D341Med (cell line): ENCODE results near the gene PHACTR3.
"Not testable (repeated sequence)": the region's sequence is repeated elsewhere in the genome, so short reads cannot be mapped to it uniquely, and the experiment has no call there.

ENCODE experiments used
- DNase-seq: peaks from one replicate; pipeline ENCODE4 v3.0.0; 2012; ENCODE audit warnings: low spot score

The PHACTR3 gene

DNA sequence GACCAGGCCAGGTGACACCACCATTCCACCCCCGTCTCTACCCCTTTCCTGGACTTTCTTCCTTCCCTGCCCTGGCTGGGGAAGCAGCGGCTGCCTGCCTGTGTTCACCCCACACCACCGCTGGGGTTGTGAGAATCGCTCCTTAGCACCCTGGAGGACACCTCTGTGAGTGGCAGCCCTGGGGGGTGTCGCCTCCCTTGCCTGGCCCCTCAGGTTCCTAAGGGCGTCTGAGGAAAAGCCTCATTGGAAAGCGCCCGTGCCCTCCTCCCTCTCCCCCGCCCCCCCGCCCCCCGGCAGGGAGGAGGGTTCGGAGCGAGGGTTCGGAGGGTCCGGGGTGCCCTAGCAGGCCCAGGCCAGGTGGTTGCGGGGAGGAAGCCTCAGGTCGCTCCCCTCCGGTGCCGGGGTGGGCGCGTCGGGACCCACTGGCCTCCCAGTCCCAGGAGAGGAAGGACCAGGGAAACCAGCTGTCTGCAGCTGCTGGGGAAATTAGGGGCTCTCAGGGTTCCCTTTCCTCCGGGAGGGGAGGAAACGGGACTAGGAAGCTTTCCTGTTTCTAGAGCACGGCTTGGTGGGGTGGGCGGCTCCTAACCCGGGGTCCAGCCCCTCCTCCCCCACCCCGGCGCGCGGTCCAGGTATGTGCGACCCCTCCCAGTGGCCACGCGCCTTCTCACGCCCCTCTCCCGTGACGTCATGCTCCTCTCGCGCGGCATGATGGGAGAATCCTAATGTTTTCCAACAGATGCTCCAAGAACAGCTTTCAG, at the start of gene PHACTR3:
Gene PHACTR3, plus strand, starts transcription at position 760 of the 761 bp plus-strand sequence. CDS start 475 bp downstream, outside the sequence.
- no peak for DNase-seq

DNA sequence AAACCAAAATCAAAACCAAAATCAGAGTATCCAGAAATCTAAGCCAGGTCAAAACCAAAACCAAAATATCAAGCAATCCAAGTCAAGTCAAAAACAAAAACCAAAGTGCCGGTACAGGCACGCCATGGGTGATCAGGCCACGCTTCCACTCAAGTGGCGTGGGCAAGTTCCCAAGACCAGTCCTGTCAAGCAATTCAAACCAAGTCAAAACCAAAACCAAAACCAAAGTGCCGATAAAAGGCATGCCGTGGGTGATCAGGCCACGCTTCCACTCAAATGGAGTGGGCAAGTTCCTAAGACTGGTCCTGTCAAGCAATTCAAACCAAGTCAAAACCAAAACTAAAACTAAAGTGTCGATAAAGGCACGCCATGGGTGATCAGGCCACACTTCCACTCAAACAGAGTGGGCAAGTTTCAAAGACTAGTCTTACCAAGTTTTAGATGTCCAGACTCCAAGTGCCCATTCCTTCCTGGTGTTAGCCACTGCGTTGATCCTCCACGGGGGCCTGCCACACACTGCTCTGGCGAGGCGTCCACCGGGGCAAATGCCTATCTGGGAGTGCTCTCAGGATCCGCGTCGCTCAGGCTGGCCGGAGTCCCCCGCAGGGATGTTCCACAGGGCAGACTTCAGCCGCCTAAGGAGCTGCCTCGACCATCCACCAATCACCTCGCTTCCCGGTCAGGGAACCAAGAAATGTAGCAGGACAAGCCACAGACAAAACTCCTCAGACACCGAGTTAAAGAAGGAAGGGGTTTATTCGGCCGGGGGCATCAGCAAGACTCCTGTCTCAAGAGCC, 46.4 kb upstream of the PHACTR3 start:
- DNase-seq, result not testable (repeated sequence)

DNA sequence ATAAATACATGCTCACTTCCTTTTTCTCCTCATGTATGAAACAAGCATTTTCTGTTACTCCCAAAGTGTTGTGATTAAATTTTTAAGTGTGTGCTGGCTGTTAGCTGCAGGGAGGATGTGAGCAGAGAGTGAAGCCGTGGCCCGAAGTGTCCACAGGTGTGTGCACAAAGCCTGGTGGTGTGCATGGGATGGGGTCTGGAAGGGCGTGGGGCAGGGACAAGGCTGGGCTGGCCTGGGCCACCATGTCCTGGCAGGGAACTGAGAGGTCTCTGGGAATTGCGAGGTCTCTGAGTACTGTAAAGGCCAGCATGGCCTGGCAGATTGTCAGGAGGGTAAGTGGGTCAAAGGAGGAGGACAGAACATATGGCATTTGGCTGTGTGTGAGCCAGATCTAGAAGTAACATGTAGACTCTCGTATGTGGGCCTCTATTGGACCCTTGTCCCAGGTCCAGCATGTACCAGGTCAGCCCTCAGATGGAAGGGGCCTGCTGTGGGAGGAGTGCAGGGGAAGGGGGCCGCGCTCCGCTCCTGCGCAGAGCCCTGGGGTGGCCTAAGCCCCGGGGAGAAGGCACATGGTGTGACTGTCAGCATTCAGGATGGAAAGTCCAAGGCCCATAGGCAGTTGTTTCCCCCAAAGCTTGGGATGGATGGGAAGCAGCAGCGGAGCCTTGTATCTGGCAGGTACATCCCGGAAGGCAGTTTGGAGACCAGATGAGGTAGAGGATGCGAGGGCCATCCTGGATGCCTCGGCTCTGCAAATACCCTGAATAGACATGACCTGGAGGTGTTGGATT, 45.1 kb upstream of the PHACTR3 start:
- DNase-seq, result no peak

DNA sequence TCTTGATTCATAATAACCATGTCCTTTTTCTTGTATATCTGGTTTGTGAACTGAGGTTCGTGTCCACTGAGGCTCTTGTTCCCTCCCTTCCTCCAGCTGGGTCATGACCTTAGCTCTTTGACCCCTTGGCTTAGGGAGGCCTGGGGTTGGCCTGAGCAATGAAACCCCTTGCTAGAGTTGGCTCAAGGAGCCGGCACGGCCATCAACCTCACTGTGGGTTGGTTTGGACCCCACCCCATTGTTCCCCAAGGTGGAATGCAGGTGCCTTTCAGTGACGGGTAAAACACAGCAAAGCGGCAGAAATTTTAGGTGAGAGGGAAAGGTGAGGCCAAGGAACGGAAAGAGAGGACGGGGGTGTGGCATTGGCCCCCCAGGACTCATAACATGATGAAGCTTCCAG, 44.5 kb upstream of the PHACTR3 start:
- no peak for DNase-seq

DNA sequence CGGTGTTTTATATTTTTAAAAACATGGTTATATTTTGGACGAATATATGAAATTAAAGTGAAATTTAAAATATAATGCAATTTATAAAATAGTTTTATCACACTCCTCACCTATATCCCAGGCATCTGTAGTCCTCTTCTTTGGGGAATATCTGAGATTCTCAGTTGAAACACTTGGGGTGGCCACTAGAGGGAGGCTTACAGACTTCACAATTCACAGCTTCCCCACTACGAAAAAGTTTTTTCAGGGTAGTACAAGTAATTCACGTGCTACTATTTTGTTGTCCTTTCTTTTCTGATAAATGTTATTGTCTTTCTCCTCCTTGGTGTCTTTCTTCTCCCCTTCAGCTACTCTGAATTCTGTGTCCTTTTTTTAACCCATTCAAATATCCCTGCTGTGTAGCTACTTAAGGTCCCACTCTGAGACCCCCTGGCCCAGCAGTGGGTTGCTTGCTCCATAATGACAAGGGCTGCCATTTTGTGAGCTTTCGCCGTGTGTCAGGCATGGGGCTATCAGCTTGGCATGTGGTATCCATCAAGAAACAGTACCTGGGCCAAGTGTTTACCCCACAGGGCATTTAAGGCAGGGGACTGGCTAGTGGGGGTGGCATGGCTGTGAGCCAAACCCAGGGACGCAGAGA, 43.6 kb upstream of the PHACTR3 start:
- DNase-seq, result peak; percentile 54

DNA sequence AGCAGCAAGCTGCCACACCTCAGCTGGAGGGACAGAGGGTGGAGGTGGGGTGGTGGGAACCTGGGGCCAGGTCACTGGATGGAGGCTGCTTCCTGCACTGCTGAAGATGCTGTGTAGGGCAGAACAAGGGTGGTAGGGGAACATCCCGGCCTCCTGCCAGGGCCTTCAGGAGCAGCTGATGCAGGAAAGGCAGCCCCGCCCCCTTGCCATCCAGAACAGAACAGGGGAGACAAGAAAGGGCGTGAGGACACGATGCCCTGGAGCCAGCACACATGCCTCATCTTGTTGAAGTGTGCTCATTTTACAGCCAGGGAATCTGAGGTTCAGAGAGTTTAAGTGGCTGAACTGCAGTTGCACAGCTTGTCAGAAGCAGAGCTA, 43.1 kb upstream of the PHACTR3 start:
- no peak for DNase-seq

DNA sequence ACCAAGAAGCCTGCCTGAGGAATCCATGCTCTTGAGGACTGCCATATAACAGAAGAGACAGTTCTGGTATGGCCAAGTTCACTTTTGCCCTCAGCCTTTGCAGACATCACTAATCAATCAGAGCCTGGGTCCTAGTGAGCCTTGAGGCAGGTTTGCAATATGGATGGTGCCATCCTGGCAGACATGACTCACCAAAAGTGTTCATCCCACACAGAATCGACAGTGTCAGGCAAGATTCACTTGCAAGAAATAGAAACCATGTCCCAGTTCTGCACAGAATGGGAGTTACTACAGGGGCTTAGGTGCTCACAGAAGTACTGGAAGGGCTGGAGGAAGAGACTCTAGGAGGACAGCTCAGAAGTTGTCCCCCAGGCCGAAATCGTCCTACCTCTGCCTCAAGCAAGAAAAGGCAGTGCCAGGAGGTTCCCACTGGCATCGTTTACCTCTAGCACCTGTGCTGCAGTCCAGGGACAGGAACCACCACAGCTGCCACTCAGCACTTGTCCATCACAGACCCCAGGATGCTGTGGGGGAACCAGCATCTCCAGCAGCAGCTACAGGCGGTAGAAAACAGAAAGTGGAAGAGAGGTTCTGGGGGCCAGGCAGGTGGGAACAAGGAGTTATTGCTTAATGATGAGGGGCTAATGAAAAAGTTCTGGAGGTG, 42.6 kb upstream of the PHACTR3 start:
- no peak for DNase-seq

DNA sequence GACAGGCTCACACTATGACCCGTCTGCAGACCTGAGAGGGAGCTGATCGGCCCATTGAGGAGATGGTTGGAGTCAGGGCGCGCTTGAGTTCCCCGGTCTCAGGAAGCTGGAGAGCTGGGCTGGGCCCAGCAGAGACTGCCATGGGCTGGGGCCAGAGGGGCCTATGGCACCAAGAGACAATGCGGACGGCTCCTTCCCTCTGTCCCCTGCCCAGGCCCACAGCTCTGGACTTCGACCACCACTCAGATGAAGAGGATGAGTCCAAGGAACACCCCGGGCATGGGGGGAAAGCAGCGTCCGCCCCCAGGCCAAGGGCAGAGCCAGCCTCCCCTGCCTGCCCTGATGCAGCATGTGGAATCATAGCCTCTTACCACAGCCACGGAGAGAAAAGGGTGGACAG, 40.2 kb upstream of the PHACTR3 start:
- peak; percentile 47 for DNase-seq

DNA sequence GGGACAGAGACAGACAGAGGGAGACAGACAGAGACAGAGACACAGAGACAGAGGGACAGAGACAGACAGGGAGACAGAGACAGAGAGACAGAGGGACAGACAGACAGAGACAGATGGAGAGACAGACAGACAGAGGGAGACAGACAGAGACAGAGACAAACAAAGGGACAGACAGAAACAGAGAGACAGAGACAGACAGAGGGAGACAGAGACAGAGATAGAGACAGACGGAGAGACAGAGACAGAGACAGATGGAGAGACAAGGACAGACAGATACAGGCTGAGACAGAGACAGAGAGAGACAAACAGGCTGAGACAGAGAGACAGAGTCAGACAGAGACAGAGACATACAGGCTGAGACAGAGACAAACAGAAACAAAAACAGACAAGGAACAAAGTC, 39.4 kb upstream of the PHACTR3 start:
- no peak for DNase-seq

DNA sequence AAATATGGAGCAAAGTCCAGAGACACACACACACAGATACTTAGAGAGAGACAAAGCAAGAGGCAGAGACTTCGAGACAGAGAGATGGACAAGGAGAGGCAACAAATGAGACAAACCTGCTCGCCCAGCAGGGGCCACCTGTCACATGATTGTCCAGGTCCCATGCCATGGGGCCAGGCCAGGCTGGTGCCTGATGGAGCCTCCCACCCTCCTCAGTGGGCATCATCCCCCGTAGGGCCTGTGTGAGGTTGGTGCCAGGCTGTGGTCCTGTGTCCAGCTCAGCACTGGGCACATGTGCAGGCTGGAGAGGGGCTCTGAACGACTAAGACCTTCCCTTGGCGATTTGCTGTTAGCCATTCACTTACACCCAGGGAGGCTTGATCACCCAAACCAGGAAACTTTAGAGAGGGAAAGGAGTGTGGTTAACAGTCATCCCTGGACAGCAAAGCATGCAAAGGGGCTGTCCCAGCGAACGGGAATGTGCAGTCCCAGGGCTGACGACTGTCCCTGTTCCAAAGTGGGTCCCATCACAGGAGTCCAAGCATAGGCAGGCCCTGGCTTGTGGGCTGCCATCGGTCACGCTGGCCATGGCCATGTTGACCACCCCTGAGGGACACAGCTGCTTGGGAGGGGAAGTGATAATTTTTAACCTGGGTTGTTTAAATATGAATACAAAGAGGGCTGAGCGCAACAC, 38.4 kb upstream of the PHACTR3 start:
- peak; percentile 30 for DNase-seq

DNA sequence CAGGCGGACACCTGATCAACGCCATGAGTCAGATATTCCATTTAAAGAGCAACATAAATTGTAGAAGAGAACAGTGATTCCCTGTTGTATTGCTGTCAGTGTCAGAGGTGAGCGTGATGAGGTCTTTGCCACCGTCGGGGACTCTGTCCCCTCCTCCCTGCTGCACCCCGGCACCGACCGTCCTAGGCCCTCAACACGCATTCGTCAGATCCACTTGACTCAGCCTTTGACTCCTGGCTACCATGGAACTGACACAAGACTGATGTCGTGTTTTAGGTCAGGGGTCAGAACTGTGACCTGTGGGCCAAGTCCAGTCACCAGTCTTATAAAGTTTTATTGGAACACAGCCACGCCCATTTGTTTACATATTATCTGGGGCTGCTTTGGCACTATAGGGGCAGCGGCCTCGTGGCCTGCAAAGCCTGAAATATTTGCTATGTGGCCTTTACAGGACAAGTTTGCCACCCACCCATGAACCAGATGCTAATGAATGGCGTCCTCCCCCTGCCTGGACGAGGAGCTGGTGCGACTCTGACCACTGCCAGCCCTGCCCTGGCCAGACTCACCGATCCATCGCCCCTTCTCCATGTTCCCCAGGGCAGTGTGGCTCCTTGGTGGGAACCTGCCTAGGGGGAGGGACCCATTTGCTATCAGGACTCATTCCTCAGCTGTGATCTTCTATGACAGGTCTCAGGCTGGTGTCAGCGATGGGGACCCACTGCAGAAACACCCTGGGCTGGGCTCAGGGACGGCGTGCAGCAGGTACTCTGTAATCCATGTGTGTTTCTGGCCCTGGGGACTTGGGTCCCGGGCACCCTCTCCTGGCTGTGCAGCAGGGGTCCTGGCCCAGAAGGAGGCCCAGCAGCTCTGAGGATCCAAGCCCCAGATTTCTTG, 37.5 kb upstream of the PHACTR3 start:
- DNase-seq, result peak; percentile 18

DNA sequence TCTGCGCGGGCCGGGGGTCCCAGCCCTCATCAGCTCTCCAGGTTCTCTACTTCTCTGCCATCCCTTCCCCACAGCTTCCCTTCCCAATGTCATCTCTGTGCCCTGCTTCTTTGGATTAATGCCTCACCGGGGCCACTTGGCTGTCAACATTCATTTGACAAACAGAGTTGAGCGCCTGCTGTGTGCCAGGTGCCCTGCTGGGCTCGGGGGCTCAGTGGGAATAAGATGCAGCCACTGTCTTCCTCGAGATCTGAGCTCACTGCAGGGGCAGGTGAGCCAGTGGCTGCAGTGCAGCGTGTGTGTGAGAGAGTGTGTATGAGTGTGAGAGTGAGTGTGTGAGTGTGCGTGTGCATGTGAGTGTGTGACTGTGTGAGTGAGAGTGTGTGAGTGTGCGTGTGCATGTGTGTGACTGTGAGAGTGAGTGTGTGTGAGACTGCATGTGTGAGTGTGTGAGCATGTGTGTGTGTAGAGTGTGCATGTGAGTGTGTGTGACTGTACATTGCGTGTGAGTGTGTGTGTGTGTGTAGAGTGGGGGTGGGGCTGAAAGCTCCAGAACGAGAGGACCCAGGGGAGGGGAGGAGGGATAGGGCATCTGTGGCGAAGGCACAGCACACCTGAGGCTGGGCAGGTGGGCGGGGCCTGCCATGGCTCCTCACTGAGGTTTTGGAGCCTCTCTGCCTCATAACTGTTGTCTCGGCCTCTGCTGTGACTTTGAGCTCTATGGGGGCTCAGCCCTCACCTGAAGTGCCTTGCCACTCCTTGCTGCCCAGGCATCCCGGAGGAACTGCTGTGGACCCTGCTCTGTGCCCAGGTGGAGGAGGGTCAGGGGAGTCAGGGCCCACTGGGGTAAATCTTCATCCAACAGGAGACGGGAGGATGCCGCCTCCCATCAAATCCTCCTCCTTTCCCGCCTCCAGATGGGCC, 36.5 kb upstream of the PHACTR3 start:
- DNase-seq, result peak; percentile 9

DNA sequence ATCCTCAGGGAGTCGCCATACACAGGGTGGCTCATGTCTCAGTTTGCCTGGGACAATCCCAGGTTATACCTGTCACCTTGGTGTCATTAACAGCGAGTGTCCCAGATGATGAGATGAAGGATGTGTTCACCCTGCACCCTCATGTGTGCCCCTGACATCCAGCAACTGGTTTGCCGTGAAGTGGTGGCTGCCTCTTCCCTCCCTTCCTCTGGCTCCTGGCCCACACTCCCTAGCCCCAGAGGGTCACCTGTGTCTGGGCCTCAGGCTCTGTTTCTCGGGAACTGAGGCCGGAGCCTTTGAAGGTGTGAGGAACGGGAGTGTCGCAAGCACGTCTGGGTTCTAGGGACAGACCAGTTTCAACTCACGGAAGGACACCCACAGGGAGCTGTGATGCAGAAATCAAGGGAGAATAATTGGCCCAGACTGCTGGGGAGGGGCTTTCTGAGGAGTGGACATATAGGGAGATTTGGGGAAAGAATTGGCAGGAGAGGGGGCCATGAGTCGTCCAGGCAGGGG, 35.8 kb upstream of the PHACTR3 start:
- no peak for DNase-seq

DNA sequence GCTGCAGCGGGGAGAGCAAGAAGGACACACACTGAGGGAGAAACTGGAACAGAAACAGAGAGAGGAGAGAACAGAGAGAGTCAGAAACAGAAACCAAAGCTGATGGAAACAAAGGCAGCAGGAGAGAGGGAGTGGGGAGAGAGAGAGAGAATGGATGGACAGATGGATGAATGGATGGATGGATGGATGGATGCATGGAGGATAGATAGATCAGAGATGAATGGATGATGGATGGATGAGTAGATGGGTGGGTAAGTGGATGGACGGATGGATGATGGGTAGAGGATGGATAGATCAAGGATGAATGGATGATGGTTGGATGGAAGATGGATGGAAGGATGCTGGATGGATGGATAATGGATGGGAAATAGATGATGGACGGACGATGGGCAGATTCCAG, 35.0 kb upstream of the PHACTR3 start:
- no peak for DNase-seq

DNA sequence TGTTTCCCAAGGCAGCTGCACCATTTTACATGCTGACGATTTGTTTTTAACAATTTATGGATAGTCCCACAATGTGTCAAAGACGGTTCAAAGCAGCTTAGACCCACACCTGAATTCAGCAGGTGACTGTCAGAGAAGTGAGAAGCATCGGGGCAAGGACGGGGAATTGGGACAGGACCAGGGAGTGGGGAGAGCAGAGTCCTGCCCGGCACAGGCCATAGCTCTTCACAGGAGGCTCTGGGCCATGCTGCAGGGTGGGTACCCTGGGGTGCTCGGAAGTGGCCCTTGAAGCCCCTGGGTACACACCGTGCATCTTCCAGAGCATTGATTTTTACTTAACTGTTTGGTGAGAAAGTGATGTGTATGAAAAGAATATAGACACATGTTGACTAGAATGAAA, 33.2 kb upstream of the PHACTR3 start:
- peak; percentile 30 for DNase-seq

DNA sequence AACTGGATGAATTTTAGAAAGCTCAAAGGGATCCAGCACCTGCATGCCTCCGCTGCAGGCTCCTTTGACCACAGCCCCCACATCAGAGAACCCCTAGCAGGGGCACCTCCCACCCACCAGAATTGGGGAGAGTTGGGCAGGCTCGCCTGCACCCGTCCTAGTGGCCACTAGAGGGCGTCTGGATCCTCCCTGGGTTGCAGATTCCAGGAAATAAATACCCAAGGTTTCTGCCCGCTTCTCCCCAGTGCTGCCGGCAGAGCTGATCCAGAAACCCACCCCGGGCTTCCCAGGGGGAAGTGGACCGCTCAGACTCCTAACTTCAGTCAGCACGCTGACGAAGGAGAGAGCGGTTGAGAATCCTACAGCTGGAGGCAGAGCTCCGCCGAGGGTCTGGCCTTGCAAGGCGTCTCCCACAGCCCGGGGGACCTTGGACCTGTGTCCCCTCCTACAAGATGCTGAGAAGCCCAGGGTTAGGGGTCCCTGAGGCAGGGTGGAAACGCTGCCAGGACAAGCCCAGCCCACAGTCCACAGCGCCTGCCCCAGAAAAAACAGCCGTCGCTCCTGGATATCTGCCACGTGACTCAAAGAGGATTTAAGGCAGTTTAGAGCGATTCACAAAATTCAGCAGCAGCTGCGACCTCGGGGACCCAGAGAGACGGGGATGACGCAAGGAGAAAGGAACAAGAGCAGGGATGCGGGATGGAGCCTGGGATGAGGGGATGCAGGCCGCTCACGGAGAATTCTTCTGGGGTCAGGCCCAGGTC, 32.6 kb upstream of the PHACTR3 start:
- DNase-seq, result peak; percentile 88

DNA sequence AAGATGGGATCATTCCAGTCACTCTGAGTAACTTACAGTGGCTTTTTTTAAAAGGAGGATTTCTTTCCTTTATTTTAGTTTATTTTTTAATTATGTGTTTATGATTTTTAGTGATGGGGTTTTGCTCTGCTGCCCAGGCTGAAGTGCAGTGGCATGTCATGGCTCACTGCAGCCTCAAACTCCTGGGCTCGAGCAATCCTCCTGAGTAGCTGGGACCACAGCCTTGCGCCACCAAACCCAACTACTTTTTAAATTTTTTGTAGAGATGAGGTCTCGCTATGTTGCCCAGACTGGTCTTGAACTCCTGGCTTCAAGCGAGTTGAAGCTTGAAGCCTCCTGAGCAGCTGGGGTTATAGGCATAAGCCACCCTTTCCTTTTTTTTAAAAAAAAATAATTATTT, 31.8 kb upstream of the PHACTR3 start:
- DNase-seq, result no peak

DNA sequence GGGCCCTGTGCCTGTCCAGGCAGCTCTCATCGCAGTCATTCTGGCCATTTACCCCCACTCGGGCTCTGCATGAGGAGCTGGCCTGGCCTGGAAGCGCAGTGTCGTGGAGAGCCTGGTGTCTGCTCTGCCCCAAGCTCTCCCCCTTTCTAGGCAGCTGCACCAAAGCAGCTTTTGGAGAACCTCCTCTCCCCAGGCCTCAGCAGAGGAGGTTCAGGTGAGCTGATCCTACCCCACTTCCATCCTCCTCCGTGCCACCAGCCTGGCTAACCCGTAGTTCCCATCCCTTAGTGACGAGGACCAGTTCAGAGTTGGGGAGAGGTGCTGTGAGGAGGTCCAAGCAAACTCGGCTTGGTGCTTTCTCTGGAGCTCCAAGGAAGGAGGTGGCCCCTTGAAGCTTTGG, 30.5 kb upstream of the PHACTR3 start:
- DNase-seq, result no peak
